SK-MEL-5 (cell line): Measurements from ENCODE around the gene TP73. TPM values are rescaled to one million over a fixed set of nuclear protein-coding genes. Genes with fewer than 3 reads are reported as not detected.
"Not testable (repeated sequence)": the region's sequence is repeated elsewhere in the genome, so short reads cannot be mapped to it uniquely, and the experiment has no call there.

Experiments
- DNase-seq: peaks from one replicate; pipeline ENCODE4 v3.0.0-alpha.2; 2016; ENCODE audit warnings: low read depth, low spot score
- in situ Hi-C: cut with HindIII; loops from 2 replicates; pipeline ENCODE4 v1.10.0; 2016; ENCODE audit warnings: low sequenced_read_pairs, high pct_unique_total_duplicates, low pct_unique_long_range_greater_than_20kb
- total RNA-seq: library from RNA; depleted of rRNA; stranded (reverse); fragments of >200 nt; shearing (Covaris generic); gene quantifications from 2 replicates; pipeline ENCODE4 v1.2.3, GENCODE V29; 2014

TP73 gene
- total RNA-seq, 1 experiment from 2014 or later: 0.32 TPM

DNA sequence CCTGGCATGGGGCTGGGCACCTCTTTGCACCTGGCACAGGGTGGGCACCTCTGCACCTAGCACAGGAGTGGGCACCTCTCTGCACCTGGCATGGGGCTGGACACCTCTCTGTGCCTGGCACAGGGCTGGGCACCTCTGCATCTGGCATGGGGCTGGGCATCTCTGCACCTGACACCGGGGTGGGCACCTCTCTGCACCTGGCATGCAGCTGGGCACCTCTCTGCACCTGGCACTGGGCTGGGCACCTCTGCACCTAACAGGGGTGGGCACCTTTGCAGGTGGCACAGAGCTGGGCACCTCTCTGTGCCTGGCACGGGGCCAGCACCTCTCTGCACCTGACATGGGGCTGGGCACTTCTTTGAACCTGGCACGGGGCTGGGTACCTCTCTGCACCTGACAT, 70.5 kb downstream of the TP73 start:
- no peak for DNase-seq
- in situ Hi-C loops: no loop called here

DNA sequence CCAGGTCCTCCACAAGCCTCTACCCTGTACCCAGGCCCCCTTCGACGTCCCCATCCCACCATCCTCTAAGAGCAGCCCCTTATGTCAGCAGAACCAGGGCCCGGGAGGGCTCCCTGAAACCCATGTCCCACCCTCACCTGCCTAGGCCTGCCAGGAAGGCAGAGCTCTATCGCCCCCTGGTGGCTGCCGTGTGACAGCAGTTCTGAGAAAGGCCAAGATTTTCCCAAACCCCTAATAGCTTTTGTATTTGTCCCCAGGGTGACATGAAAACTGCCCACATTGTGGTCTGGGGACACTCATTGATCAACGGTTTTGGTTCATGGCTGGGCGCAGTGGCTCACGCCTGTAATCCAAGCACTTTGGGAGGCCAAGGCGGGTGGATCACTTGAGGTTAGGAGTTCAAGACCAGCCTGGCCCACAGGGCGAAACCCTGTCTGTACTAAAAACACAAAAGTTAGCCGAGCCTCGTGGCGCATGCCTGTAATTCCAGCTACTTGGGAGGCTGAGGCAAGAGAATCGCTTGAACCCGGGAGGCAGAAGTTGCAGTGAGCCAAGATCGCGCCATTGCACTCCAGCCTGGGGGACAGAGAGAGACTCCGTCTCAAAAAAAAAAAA, 72.2 kb downstream of the TP73 start:
- peak; percentile 63 for DNase-seq
- in situ Hi-C loops: not testable (repeated sequence)

- in situ Hi-C loops: no loop called here
- DNase-seq: no peak
Observed at GRCh38 chr1:3725366-3725765, 73.0 kb downstream of the TP73 start.

DNA sequence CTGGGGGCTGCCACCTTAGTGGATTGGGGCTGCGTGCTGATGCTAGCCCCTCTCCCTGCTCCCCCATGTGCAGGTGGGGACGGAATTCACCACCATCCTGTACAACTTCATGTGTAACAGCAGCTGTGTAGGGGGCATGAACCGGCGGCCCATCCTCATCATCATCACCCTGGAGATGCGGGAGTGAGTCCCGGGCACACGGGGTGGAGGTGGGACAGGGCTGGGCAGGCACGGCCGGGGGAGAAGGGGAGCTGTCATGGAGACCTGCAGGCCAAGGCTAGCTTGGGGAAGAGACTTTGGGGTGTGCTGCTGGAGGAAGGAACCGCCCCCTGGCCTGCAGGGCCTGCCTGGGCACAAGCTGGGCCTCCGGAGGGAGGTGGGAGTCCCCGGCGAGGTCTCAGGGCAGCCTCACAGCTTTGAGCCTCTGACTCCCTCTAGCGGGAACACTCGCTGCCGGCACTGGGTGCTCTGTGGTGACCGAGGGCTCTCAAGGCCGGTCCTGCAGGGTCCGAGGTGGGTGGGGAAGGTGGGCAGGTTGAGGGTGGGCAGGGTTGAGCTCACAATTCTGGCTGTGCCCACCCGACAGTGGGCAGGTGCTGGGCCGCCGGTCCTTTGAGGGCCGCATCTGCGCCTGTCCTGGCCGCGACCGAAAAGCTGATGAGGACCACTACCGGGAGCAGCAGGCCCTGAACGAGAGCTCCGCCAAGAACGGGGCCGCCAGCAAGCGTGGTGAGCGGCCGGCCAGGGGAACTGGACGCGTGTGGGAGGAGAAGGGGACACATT, 74.9 kb downstream of the TP73 start:
- peak; percentile 67 for DNase-seq
- in situ Hi-C loops: no loop called here

- in situ Hi-C loops: no loop called here
- no peak for DNase-seq
Observed at GRCh38 chr1:3727825-3728776, 75.8 kb downstream of the TP73 start.

DNA sequence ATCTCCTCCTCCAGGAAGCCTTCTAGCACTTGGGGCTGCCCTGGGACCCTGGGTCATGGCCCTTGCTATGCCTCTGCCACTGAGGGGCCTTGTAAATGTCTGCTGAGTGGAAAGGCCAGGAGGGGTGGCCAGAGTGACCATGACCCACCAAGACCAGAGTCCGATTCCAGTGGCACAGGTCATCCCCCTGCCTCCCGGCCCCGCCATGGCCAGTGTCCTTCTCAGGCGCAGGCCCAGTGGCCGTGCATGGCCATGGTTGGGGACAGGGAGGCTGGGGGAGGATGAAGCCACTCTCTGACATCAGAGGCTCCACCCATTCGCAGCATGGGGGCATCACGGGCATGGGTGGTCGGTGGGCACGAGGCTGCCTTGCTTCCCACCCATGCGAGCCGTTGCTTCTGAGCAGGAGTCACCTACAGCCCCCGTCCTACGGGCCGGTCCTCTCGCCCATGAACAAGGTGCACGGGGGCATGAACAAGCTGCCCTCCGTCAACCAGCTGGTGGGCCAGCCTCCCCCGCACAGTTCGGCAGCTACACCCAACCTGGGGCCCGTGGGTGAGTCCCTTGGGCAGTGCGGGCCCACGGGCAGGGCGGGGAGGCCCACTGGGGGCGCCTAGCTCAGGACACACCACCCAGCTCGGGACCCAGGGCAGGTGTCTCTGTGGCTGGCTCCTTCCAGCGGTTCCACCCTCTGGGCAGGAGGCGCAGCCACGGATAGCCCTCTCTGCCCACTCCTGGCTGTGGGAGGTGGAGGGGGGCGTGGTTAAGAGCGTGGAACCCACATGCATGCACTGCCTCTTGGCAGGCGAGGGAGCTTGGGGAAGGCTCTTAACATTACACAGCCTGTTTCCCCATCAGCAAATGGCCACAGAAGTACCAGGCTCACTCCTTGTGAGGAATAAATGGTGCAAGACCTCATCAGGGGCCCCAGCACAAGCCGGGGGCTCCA, 77.6 kb downstream of the TP73 start:
- in situ Hi-C loops: no loop called here
- DNase-seq: no peak

- in situ Hi-C loops: no loop called here
- DNase-seq: no peak
Observed at GRCh38 chr1:3730543-3731247, 78.4 kb downstream of the TP73 start.

GRCh38 chr1:3731583-3732433, 79.5 kb downstream of the TP73 start:
- DNase-seq: peak; percentile 23
- in situ Hi-C loops: no loop called here

GRCh38 chr1:3732434-3733093, 80.2 kb downstream of the TP73 start:
- DNase-seq: no peak
- in situ Hi-C loops: no loop called here

GRCh38 chr1:3733094-3733882, 81.0 kb downstream of the TP73 start:
- in situ Hi-C loops: no loop called here
- no peak for DNase-seq

GRCh38 chr1:3733883-3734589, 81.7 kb downstream of the TP73 start:
- in situ Hi-C loops: no loop called here
- DNase-seq: no peak

- DNase-seq: no peak
- in situ Hi-C loops: no loop called here
Observed at GRCh38 chr1:3734602-3735001, 82.3 kb downstream of the TP73 start.

DNA sequence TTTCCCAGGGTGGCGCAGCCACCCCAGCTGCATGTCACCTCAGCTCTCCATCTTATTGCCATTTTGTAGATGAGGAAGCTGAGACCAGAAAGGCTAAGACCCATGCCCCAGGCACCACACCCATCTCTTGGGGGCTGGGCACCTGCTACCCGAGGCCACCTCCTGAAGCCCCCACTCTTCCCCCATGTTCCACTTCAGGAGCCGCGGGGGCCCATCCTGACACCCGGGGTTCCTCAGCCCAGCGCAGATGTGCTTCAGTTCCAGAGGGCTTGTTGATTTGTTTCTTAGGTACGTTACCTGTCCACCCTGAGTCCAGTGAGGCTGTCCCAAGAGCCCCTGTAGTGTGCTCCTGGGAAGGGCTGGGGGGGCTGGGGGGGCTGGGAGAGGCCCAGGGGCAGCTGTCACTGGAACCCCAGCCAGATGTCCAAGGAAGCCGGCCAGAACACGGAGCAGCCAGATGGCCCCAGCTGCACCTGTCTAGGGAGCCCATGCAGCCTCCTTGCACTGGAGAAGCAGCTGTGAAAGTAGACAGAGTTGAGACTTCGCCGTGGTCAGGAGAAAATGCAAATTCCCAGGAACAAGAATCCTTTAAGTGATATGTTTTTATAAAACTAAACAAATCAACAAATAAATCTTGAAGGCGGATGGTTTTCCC, 82.8 kb downstream of the TP73 start:
- in situ Hi-C loops: no loop called here
- no peak for DNase-seq

- DNase-seq: no peak
- in situ Hi-C loops: no loop called here
Observed at GRCh38 chr1:3735688-3736087, 83.4 kb downstream of the TP73 start.
